Activated CD8-positive, alpha-beta memory T cell treated with anti-CD3 and anti-CD28 coated beads for 48 hours (primary cell): ENCODE measurements around the gene GVQW3.

Experiments
- DNase-seq, 3 experiments: peaks; one replicate each; pipeline ENCODE4 v3.0.0-alpha.2; 2020; ENCODE audit warnings: low read depth in 2 of 3, low spot score in 2 of 3

Gene GVQW3

GRCh38 chr11:76445121-76446084, 64.3 kb downstream of the GVQW3 start:
- peak; percentile 16 to 41 (median 30) for DNase-seq

- no peak for DNase-seq
Measured at GRCh38 chr11:76448506-76448905, 67.4 kb downstream of the GVQW3 start.

GRCh38 chr11:76453248-76453647, 72.1 kb downstream of the GVQW3 start:
- no peak for DNase-seq

- no peak for DNase-seq
Measured at GRCh38 chr11:76455331-76455730, 74.2 kb downstream of the GVQW3 start.

DNA sequence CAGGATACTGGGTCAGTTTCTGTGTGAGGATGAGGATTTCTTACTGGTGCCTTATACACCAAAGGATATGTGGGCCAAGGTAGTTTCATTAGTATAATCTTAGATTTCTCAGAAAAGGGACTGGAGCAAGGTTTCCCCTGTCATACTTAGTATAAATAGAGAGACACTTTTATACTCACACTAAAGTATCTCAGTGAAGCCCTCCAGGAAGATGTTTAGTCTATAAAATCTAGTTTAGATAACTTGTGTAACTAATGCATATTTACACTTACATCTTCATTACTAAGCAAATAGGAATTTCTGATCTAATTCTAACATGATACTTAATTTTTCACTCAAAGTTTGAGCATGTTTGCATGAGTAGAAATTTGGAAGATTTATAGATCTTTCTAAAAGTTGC, 74.8 kb downstream of the GVQW3 start:
- DNase-seq, result no peak

DNA sequence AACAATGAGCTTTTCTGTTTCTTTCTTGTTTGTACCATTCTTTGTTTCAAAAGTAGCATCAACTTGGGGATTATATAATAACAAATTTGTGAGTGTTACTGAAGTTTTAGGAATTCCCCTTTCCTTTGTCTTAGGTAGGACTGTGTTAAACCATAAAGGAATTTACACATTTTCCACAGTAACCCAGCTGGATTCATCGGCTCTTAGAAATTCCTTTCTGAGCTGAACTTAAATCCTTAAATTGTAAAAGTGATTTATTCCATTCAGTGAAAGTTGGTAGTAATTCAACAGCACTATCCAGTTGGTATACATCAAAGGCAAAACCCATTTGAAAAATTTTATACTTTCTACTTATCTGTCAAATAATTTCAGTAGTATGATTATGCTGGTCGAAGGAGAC, 75.4 kb downstream of the GVQW3 start:
- DNase-seq, result no peak
